Loucy (cell line): ENCODE data around the gene DYNC1I2.

Experiments
- H2AFZ ChIP-seq: fragments of 200-600 bp; sonication (generic); 2 replicates; pipeline ENCODE4 v1.6.0; 2016; ENCODE audit warnings: antibody characterized with exemption, mild to moderate bottlenecking, low read length, moderate library complexity
- H3F3A ChIP-seq: fragments of 200-600 bp; 2 replicates; pipeline ENCODE4 v1.6.0; 2016; ENCODE audit warnings: antibody characterized with exemption, low read depth, mild to moderate bottlenecking
- H3K27me3 ChIP-seq: fragments of 200-600 bp; sonication (generic); 2 replicates; pipeline ENCODE4 v1.6.1; 2014; ENCODE audit warnings: low read length, mild to moderate bottlenecking; ENCODE audit not compliant: insufficient read depth, poor library complexity, severe bottlenecking
- H3K36me3 ChIP-seq: fragments of 200-600 bp; sonication (generic); 2 replicates; pipeline ENCODE4 v1.6.1; 2016; ENCODE audit warnings: low read length; ENCODE audit not compliant: insufficient read depth
- H3K4me1 ChIP-seq: fragments of 200-600 bp; sonication (generic); 2 replicates; pipeline ENCODE4 v1.5.1; 2014; ENCODE audit warnings: low read length, mild to moderate bottlenecking; ENCODE audit not compliant: insufficient read depth, poor library complexity, severe bottlenecking
- H3K4me2 ChIP-seq: fragments of 200-600 bp; sonication (generic); 2 replicates; pipeline ENCODE4 v1.6.0; 2014; ENCODE audit warnings: antibody characterized with exemption, low read length, low read depth, mild to moderate bottlenecking; ENCODE audit not compliant: poor library complexity, severe bottlenecking
- H3K4me3 ChIP-seq: fragments of 200-600 bp; sonication (generic); 2 replicates; pipeline ENCODE4 v1.5.1; 2014; ENCODE audit warnings: low read length, mild to moderate bottlenecking, mixed read lengths; ENCODE audit not compliant: poor library complexity, severe bottlenecking
- H3K79me2 ChIP-seq: fragments of 200-600 bp; sonication (generic); 2 replicates; pipeline ENCODE4 v1.6.1; 2014; ENCODE audit warnings: low read length; ENCODE audit not compliant: insufficient read depth
- H3K9ac ChIP-seq: fragments of 200-600 bp; sonication (generic); 2 replicates; pipeline ENCODE4 v1.6.0; 2014; ENCODE audit warnings: mild to moderate bottlenecking, low read depth, low read length, moderate library complexity; ENCODE audit not compliant: poor library complexity, severe bottlenecking
- H3K9me2 ChIP-seq: fragments of 200-600 bp; sonication (generic); replicated peaks from 2 replicates; pipeline ENCODE4 v1.6.1; 2016; ENCODE audit warnings: low read depth, low read length, mixed read lengths
- H3K9me3 ChIP-seq: fragments of 200-600 bp; sonication (generic); 2 replicates; pipeline ENCODE4 v1.6.1; 2014; ENCODE audit warnings: mild to moderate bottlenecking, antibody characterized with exemption, low read length, low read depth; ENCODE audit not compliant: insufficient read depth
- H4K20me1 ChIP-seq: fragments of 200-600 bp; sonication (generic); 2 replicates; pipeline ENCODE4 v1.6.0; 2014; ENCODE audit warnings: antibody characterized with exemption, low read length, mild to moderate bottlenecking; ENCODE audit not compliant: insufficient read depth, poor library complexity, severe bottlenecking
- CTCF ChIP-seq: fragments of 200-600 bp; sonication (generic); conservative IDR thresholded peaks from 2 replicates; pipeline ENCODE4 v1.5.1; 2014; ENCODE audit warnings: mild to moderate bottlenecking, antibody characterized with exemption, low read length
- EZH2phosphoT487 ChIP-seq: fragments of 200-600 bp; IDR thresholded peaks from 2 replicates; pipeline ENCODE4 v1.6.1; 2018; ENCODE audit warnings: antibody characterized with exemption, mild to moderate bottlenecking, moderate library complexity, borderline replicate concordance

DYNC1I2 gene

DNA sequence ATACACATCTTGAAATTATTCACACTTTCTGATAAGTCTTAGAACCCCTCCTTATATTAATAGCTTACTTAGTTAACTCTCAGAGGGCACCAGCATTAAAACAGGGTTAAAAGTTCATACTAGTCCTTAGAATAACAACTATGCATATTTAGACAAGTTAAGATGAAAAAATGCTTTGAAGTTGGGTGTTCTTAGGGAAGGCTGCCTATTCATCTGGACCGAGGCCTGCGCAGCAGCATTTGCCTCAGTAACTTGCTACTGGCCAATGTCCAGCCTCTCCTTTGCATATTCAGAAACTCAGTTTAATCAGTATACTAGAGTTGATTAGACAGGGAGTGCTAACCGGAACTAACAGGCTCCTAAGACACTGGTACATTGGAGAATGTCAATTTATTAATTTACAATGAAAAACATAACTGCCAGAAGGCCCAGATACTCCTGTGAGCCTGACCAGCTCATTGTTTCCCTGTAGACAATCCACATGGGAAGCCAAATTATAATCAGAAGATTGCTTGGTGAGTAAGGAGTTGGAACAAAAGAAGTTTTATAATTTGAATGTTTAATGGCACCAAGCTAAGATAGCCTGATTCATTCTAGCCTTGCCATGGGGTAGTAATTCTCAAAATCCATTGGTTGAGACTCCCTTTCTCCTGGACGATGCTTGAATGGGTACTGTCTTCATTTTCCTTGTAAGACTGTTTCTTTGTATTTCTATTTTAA, 48.9 kb downstream of the DYNC1I2 start:
- no peaks in the 10 kb centered on the region for H4K20me1 ChIP-seq
- H3K4me1 ChIP-seq = peaks cover 7% of the 10 kb centered on the region
- H3K79me2 ChIP-seq = no peaks in the 10 kb centered on the region
- no peak overlapping the region for H3K4me2 ChIP-seq
- H3K4me3 ChIP-seq = no peak overlapping the region
- peaks cover 60% of the 10 kb centered on the region for H3K36me3 ChIP-seq
- H3K27me3 ChIP-seq = no peaks in the 10 kb centered on the region
- H2AFZ ChIP-seq = no peak overlapping the region
- TF ChIP-seq EZH2phosphoT487 (no peak), CTCF (no peak)
- no peaks in the 10 kb centered on the region for H3F3A ChIP-seq
- no peaks in the 10 kb centered on the region for H3K9me2 ChIP-seq
- no peaks in the 10 kb centered on the region for H3K9me3 ChIP-seq
- no peak overlapping the region for H3K9ac ChIP-seq

DNA sequence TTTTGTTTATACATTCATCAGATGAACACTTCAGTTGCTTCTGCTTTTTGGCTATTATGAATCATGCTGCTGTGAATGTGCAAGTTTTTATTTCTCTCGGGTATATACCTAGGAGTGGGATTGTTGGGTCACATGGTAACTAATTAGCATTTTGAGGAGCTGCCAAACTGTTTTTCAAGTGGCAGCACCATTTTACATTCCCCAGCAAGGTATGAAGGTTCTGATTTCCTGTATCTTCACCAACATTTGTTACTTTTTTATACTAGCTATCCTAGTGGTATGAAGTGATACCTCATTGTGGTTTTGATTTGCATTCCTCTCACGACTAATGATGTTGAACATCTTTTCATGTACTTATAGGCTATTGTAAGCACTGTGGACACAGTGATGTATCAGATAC, 53.9 kb downstream of the DYNC1I2 start:
- no peak overlapping the region for H3K9ac ChIP-seq
- no peak overlapping the region for H3K4me2 ChIP-seq
- H3K9me3 ChIP-seq = no peaks in the 10 kb centered on the region
- no peaks in the 10 kb centered on the region for H3K79me2 ChIP-seq
- H3K4me1 ChIP-seq = peaks cover 11% of the 10 kb centered on the region
- no peaks in the 10 kb centered on the region for H3K9me2 ChIP-seq
- peaks cover 49% of the 10 kb centered on the region for H3K36me3 ChIP-seq
- H2AFZ ChIP-seq = no peak overlapping the region
- peaks cover 3% of the 10 kb centered on the region; the same call in 1 of the 2 replicates for H3F3A ChIP-seq
- no peak overlapping the region for H3K4me3 ChIP-seq
- H3K27me3 ChIP-seq = no peaks in the 10 kb centered on the region
- peaks cover 7% of the 10 kb centered on the region for H4K20me1 ChIP-seq
- TF ChIP-seq EZH2phosphoT487 (no peak), CTCF (no peak)

GRCh38 chr2:171742760-171743159, 55.5 kb downstream of the DYNC1I2 start:
- Histone ChIP-seq H3K9me2 (no peaks in the 10 kb centered on the region), H3K27me3 (no peaks in the 10 kb centered on the region), H3K4me3 (no peak overlapping the region), H3K4me2 (no peak overlapping the region), H3F3A (peaks cover 3% of the 10 kb centered on the region; the same call in 1 of the 2 replicates), H3K9me3 (no peaks in the 10 kb centered on the region), H3K79me2 (no peaks in the 10 kb centered on the region), H3K9ac (no peak overlapping the region), H2AFZ (no peak overlapping the region), H3K4me1 (peaks cover 13% of the 10 kb centered on the region), H4K20me1 (peaks cover 11% of the 10 kb centered on the region), H3K36me3 (peaks cover 46% of the 10 kb centered on the region; the same call in 1 of the 2 replicates)
- TF ChIP-seq CTCF (no peak), EZH2phosphoT487 (no peak)
